ENCODE measurements around the gene KRT23.

The KRT23 gene

GRCh38 chr17:40903129-40903847, 34.2 kb downstream of the KRT23 start:
- FAIRE-seq (no peak), DNase-seq (ENCODE audit: insufficient read length, low spot score) (no peak)
- TF ChIP-seq CTCF (IDR thresholded peaks at IDR 0.05; ENCODE audit: insufficient read depth, missing control alignments): no peak

GRCh38 chr17:40902498-40902897, 34.9 kb downstream of the KRT23 start:
- no peak for DNase-seq (ENCODE audit: insufficient read length, low spot score)
- FAIRE-seq: no peak
- TF ChIP-seq CTCF (IDR thresholded peaks at IDR 0.05; ENCODE audit: insufficient read depth, missing control alignments): no peak

- DNase-seq (ENCODE audit: insufficient read length, low spot score): no peak
- no peak for FAIRE-seq
- TF ChIP-seq CTCF (IDR thresholded peaks at IDR 0.05; ENCODE audit: insufficient read depth, missing control alignments): no peak
Measured at GRCh38 chr17:40901981-40902474, 35.4 kb downstream of the KRT23 start.

- no peak for TF ChIP-seq CTCF (IDR thresholded peaks at IDR 0.05; ENCODE audit: insufficient read depth, missing control alignments)
- FAIRE-seq: no peak
- DNase-seq (ENCODE audit: insufficient read length, low spot score): no peak
Measured at GRCh38 chr17:40900809-40901356, 36.6 kb downstream of the KRT23 start.

GRCh38 chr17:40896916-40897455, 40.5 kb downstream of the KRT23 start:
- no peak for DNase-seq (ENCODE audit: insufficient read length, low spot score)
- FAIRE-seq: no peak
- TF ChIP-seq CTCF (IDR thresholded peaks at IDR 0.05; ENCODE audit: insufficient read depth, missing control alignments): no peak

GRCh38 chr17:40895106-40895730, 42.2 kb downstream of the KRT23 start:
- no peak for TF ChIP-seq CTCF (IDR thresholded peaks at IDR 0.05; ENCODE audit: insufficient read depth, missing control alignments)
- FAIRE-seq (no peak), DNase-seq (ENCODE audit: insufficient read length, low spot score) (no peak)
